Measurements from ENCODE around the gene ITGA3. TPM values are rescaled to one million over a fixed set of nuclear protein-coding genes. Genes with fewer than 3 reads are reported as not detected.
A peak's percentile ranks its signal among the peaks of the same experiment; 100 is the strongest.

ITGA3 gene
- polyA plus RNA-seq, 1 of the 3 experiments (the other 2 are of a cell fraction) = 766 TPM

- no peaks in the 10 kb centered on the region for H3K27me3 ChIP-seq (ENCODE audit: insufficient read depth)
- WGBS (ENCODE audit: low lambda C conversion rate) = 41% methylated on average over 6 of the region's 6 CpGs
- H3K4me3 ChIP-seq (ENCODE audit: low read depth in 2 of 2, low read length in 1 of 2) = no peak overlapping the region
- no peaks in the 10 kb centered on the region for H4K20me1 ChIP-seq (ENCODE audit: insufficient read depth)
- no peak overlapping the region for H3K27ac ChIP-seq (ENCODE audit: low read depth in 2 of 2, low read length in 1 of 2)
- H3K9me2 ChIP-seq = no peaks in the 10 kb centered on the region
- H3K4me1 ChIP-seq (ENCODE audit: control insufficient read depth in 1 of 2, insufficient read depth in 2 of 2, low read depth in 1 of 2, low read length in 1 of 2) = peaks cover 0 to 24% of the 10 kb centered on the region in 2 experiments; a peak in 1 of 4 replicates
- no peak overlapping the region for H3K4me2 ChIP-seq
- H3K9me3 ChIP-seq = no peaks in the 10 kb centered on the region
- no peak for TF ChIP-seq FOXJ3 (CRISPR knock-in tag; IDR thresholded peaks at IDR 0.05)
- peak; percentile 60 for TF ChIP-seq SMC3 (IDR thresholded peaks at IDR 0.05; ENCODE audit: low read depth, low read length)
- TF ChIP-seq CTCF (IDR thresholded peaks at IDR 0.05) = peak; percentile 93
- peak; percentile 75 for TF ChIP-seq RAD21 (IDR thresholded peaks at IDR 0.05; ENCODE audit: low read length)
- no peaks in the 10 kb centered on the region for H3K79me2 ChIP-seq (ENCODE audit: insufficient read depth)
- no peak overlapping the region for H2AFZ ChIP-seq (ENCODE audit: low read depth)
- ChIA-PET CTCF (interaction anchor here (0.6 to 16.3 kb wide), 25 partner anchors 13 to 247 kb away, joined by 3 to 297 read pairs (median 5); partner anchors contain the start of genes COL1A1, PDK2, PPP1R9B and SAMD14), POLR2A (interaction anchor here (0.7 to 1.4 kb wide), 2 partner anchors 47 to 63 kb away, joined by 3 to 5 read pairs; no protein-coding TSS in a partner anchor)
- no peak overlapping the region for H3K9ac ChIP-seq
- no peaks in the 10 kb centered on the region for H3F3A ChIP-seq (replicated peaks; ENCODE audit: insufficient read depth)
- peaks cover 0 to 9% of the 10 kb centered on the region in 2 experiments for H3K36me3 ChIP-seq (replicated peaks in 1 of 2; ENCODE audit: control insufficient read depth in 1 of 2, insufficient read depth in 2 of 2, low read length in 1 of 2)
- peak; percentile 79 for DNase-seq
These were observed 59.0 kb downstream of the ITGA3 start for GRCh38 chr17:50114849-50115357.

GRCh38 chr17:50115756-50116155, 59.8 kb downstream of the ITGA3 start:
- no peaks in the 10 kb centered on the region for H3K27me3 ChIP-seq (ENCODE audit: insufficient read depth)
- H3K4me3 ChIP-seq (ENCODE audit: low read depth in 2 of 2, low read length in 1 of 2) = no peak overlapping the region
- ChIA-PET CTCF (interaction anchor here (0.7 to 16.3 kb wide), 15 partner anchors 12 to 264 kb away, joined by 3 to 297 read pairs (median 8); partner anchors contain the start of genes COL1A1, ITGA3, PDK2 and PPP1R9B), POLR2A (interaction anchor here (0.7 kb wide), 1 partner anchor 62 kb away, joined by 3 read pairs; no protein-coding TSS in a partner anchor)
- WGBS (ENCODE audit: low lambda C conversion rate) = 98% methylated on average over 16 of the region's 17 CpGs
- peaks cover 0 to 1% of the 10 kb centered on the region in 2 experiments for H3K36me3 ChIP-seq (replicated peaks in 1 of 2; ENCODE audit: control insufficient read depth in 1 of 2, insufficient read depth in 2 of 2, low read length in 1 of 2)
- H3K9me3 ChIP-seq = no peaks in the 10 kb centered on the region
- H3K9me2 ChIP-seq = no peaks in the 10 kb centered on the region
- no peak for TF ChIP-seq RAD21 (IDR thresholded peaks at IDR 0.05; ENCODE audit: low read length)
- no peak for TF ChIP-seq GABPA (IDR thresholded peaks at IDR 0.05; ENCODE audit: low read depth)
- no peak for TF ChIP-seq CTCF (IDR thresholded peaks at IDR 0.05)
- no peak for TF ChIP-seq PBX3 (IDR thresholded peaks at IDR 0.05)
- TF ChIP-seq TEAD4 (IDR thresholded peaks at IDR 0.05; ENCODE audit: borderline replicate concordance, insufficient read depth) = no peak
- no peaks in the 10 kb centered on the region for H4K20me1 ChIP-seq (ENCODE audit: insufficient read depth)
- no peak overlapping the region for H2AFZ ChIP-seq (ENCODE audit: low read depth)
- peaks cover 0 to 20% of the 10 kb centered on the region in 2 experiments; a peak in 1 of 4 replicates for H3K4me1 ChIP-seq (ENCODE audit: control insufficient read depth in 1 of 2, insufficient read depth in 2 of 2, low read depth in 1 of 2, low read length in 1 of 2)
- no peak overlapping the region for H3K27ac ChIP-seq (ENCODE audit: low read depth in 2 of 2, low read length in 1 of 2)
- no peak overlapping the region for H3K4me2 ChIP-seq
- no peak for DNase-seq
- H3K9ac ChIP-seq = no peak overlapping the region
- H3F3A ChIP-seq (replicated peaks; ENCODE audit: insufficient read depth) = no peaks in the 10 kb centered on the region
- no peaks in the 10 kb centered on the region for H3K79me2 ChIP-seq (ENCODE audit: insufficient read depth)
